T-helper 1 cell treated with Interleukin-12 subunit alpha and Interleukin-12 subunit beta and Interleukin-4 antibody, amounts not matched to agents 30 ng/mL and 1 ng/mL, for 36 hours (primary cell): ENCODE measurements around the gene TCF12. TPM values are rescaled to one million over a fixed set of nuclear protein-coding genes. Genes with fewer than 3 reads are reported as not detected.
"Not testable (repeated sequence)": the region's sequence is repeated elsewhere in the genome, so short reads cannot be mapped to it uniquely, and the experiment has no call there.

Experiments
- intact Hi-C: fragments of 100-400 bp; cut with micrococcal nuclease; formaldehyde crosslinking; loops from one replicate; pipeline ENCODE4 v1.15.1; 2024
- total RNA-seq: library from RNA; stranded (reverse); gene quantifications from 2 replicates; pipeline ENCODE4 v1.2.3, GENCODE V29; 2022

Gene TCF12
- total RNA-seq, 1 donor from 2014 or later = 86.2 TPM

DNA sequence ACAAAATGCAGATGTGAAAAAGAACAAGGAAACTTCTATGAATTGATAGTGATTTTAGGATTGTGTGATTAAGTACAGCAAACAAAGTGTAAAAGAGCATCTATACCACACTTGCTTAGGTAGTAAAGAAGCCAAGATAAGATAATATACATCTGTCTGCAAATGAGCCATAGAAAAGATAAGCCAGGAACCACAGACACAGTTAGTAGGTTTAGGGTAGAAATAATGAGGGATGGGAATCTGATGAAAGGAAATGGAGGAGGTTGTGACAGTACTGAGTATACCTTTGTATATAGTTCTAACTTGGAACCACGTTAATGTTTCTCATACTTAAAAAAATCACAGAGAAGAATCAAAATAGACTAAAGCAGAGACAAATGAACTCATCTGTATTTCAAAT, 54.0 kb downstream of the TCF12 start:
- intact Hi-C loops = no loop called here

DNA sequence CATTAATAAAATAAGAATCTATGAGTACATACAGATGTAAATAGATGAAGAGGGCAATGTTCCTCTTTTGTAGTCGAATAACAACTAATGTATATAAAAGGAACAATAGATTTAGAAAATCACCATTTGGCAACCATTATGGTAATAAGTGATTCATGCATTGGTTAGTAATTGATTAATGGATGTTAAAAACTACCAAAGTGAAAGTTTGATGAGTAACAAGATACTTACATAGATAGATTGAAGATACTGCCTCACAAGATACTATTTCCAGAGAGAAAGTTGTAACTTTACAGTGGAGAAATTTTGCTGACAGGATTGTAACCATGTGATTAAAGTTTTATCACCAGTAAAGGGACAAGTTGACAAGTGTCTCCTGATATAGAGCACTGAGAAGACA, 55.0 kb downstream of the TCF12 start:
- intact Hi-C loops = no loop called here

DNA sequence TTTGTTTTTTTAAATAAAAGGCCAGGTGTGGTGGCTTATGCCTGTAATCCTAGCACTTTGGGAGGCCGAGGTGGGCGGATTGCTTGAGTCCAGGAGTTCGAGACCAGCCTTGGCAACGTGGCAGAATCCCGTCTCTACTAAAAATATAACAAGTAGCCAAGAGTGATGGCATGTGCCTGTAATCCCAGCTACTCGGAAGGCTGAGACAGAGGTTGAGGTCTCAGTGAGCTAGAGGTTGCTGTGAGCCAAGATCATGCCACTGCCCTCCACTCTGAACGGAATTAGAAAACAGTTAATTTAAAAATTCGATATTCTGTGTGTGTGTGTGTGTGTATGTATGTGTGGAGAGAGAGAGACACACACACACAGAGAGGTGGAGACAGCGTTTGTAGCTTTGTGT, 58.8 kb downstream of the TCF12 start:
- intact Hi-C loops = no loop called here

DNA sequence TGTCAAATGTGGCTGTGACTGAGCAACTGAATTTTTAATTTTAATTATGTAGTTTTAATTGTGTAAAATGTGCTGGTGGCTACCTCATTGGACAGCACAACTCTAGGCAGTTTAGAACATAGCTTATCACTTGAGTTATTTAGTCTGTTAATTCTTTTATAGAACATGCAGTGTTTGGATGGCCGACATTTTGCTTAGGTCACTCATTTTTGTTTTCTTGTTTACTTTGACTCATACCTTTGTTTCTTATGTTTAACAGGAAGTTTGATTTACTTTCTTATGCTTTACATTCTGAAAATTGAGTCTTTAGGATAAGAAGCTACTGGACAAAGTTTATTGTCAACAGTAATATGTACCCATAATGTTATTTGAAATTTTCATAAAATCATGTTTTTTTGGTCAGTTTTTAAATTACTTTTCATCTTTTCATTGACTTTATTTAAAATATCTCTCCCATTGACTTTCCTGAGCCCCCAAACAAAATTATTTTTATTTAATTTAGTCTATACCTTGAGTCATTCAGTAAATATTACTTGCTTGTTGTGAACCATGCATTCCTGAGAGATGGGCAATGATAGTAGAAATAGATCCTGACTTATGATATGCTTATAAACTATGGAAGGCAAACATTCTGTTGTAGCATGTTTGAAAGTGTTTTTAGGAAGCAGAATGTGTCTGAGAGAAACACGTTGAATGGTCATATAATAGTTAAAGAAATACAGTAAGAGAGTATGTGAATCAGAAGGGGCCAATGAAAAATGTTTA, 60.6 kb downstream of the TCF12 start:
- intact Hi-C loops = no loop called here

DNA sequence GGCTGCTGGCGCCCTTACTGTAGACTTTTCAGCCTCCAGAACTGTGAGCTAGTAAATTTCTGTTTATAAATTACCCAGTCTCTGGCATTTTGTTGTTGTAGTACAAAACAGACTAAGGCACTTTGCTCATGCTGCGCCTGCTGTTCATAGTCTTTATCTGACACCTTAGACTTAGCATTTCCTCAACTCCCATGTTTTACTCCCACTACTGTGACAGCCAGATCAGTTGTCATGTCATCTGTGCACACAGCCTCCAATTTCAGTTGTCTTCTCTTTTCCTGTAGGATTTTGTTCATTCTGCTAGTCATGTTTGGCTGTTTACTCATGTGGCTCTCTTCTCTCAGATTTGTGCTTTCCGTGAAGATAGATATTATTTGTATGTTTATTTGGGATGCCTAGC, 62.0 kb downstream of the TCF12 start:
- intact Hi-C loops = no loop called here

DNA sequence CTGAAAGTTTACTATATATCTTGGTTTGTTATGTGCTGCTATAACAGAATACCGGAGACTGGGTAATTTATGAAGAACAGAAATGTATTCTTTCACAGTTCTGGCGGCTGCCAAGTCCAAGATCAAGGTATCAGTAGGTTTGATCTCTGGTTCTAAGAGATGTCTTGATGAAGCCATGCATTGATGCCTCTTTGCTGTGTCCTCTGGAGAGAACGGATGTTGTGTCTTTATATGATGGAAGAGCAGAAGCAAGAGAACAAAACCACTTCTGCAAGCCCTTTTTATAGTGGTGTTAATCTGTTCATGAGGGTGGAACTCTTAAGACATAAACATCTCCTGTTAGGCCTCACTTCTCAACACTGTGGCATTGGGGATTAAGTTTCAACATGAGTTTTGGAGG, 62.7 kb downstream of the TCF12 start:
- intact Hi-C loops = no loop called here

DNA sequence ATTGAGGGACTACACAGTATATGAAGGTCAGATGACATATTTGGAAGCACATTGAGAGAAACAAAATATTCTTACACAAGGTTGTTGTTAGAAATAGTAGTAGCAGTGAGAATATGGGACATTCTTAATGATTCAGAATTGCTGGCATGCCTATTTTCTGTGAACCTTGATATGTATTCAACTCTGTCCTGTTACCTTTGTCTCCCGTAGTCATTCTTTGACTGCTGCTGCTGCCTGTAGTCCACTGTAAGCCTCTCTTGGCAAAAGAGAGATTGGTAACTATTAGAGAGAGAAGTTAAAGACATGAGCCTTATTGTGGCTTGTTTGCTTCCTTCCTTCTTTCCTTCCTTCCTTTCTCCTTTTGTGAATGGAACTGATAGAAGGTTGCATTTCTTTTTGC, 64.5 kb downstream of the TCF12 start:
- intact Hi-C loops = no loop called here

DNA sequence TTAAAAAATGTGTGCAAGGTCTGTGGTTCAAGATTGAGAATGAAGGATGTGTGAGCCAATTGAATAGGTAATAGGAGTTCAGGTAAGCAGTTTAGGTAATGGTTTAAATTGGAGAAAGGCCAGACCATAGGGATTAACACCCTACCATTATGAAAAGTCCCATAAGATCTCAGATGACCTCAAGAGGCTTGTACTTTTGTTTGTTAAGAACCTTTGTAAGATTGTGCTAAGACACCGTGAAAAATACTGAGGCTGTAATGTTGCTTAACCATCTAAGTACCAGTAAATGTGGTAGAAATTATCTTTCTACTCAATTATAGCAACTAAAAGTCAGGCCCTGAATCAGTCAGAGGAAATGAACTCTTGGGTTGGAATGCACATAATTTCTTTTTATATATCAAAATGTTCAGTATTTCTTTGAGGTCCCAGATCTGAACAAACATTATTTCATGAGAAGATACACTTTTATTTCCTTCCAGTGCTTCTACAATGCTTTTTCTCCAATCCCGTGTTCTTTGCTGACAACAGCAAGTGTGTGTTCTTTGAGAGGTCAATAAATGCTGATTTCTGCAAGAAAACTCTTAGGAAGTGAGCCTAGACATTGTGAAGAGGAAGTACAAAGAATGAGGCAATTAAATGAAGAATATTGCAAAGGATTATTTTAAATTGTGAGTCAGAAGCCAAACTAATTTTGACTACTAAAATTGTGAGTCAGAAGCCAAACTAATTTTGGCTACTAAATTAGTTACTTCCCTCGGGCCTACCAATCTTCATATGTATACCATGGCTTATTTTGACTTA, 66.4 kb downstream of the TCF12 start:
- intact Hi-C loops = no loop called here

DNA sequence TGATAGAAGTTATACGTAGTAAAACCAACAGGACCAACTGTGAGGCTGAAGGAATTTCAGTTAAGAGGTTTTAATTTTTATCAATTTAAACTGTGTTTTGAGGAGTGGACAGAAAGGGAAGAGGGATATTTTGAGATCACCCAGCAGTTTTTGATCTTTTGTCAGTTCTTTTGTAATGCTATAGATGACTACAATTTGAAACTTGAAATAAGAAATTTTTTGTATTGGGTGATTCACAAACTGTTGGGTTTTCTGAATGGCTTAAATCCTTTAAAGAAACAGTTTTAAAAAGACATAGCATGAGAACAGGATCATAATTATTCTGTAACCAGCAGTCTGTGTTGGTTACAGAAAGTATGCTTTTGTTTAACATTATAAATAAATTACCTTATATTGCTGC, 67.4 kb downstream of the TCF12 start:
- intact Hi-C loops = no loop called here

DNA sequence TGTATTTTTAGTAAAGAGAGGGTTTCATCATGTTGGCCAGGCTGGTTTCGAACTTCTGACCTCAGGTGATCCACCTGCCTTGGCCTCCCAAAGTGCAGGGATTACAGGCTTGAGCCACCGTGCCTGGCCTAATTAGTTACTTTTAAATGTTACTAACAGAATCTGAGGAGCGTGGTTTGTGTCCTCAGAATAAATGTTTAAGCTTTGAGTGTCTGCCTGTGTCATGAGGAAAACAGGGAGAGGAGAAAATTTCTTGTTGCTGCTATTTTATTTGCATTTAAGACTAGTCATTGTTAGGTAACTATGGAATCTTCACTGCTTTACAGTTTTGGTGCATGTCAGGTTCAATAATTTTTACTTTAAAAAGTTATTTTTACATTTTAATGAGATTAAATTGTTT, 68.8 kb downstream of the TCF12 start:
- intact Hi-C loops = no loop called here

DNA sequence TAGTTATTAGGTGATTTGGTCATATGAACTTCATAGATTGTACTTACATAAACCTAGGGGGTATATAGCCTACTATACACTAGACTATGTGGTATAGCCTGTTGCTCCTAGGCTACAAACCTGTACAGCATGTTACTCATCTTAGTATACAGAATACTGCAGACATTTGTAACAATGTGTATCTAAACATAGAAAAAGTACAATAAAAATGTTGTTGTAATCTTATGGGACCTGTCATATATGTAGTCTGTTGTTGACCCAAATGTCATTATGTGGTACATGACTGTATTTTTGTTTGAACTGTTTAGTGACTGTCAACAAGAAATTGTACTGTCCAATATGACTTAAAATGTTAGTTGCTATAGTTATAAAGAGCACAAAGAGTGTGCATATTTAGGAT, 69.8 kb downstream of the TCF12 start:
- intact Hi-C loops = no loop called here

DNA sequence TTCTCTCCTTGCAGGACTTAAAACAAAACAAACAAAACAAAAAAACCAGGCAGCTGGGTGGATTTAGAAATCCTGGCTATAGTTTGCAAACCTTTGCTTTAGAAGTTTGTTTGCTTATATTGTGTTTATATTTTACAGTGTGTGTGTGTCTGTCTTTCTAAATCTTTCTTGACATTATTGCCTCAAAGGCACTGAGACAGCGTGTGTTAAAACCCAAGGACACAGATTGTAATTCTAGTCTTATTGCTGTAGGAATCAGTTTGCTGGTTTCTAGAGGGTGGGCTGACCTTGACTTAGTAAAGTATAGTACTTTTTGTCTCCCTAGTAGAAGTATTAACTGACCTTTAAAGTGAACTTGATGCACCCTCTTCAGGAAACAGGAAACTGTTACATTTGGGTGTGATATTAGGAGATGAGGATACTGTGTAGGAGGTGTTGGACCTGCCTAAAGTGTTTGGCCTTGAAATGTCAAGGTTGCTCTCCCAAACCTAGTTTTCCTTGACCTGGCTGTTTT, 71.0 kb downstream of the TCF12 start:
- intact Hi-C loops = no loop called here

DNA sequence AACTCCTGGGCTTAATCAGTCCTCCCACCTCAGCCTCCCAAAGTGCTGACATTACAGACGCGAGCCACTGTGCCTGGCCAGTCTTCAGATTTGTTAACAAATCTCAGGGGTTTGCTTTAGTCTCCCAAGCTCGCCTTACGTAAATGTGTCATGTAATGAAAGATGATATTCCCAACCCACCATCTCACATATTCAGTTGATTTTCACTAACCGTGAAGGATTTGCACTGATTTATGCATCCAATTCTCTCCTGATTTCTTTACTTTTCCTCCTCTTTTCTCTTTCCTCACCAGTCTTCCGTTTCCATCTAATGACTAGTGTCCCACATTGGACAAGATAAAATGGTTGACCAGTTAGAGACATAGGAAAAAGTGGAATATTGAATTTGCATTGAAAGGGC, 72.6 kb downstream of the TCF12 start:
- intact Hi-C loops = no loop called here

DNA sequence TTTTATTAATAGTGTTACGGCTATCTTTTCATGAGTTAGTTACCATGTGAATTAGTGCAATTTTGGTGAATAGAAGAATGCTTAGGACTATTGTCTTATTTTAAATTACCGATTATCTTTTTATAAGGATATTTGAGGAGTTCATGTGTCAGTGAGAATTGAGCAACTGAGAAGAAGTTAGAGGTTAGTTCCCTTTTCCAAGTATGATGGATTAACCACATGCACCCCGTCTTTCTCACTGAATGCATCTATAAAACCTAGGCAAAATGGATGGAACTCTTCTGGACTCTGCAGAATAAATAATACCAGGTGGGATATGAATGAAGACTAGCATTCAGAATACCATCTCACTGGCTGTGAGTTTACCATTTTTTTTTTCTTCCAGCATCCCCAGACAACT, 74.3 kb downstream of the TCF12 start:
- intact Hi-C loops = no loop called here

DNA sequence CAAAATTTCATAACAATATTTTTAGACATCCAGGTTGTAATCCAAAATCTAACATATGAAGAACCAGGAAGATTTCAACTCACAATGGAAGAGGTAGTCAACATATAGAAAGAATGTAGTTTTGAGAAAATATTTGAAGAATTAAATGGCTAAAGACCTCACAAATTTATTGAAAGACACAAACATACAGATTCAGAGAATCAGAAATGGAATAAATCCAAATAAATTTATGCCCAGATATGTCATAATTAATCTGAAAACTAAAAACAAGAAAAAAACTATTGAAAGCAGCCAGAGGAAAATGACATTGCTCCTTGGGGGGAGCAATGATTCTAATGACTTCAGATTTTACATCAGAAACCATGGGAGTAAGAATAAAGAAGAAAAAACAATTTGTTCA, 75.8 kb downstream of the TCF12 start:
- intact Hi-C loops = no loop called here

DNA sequence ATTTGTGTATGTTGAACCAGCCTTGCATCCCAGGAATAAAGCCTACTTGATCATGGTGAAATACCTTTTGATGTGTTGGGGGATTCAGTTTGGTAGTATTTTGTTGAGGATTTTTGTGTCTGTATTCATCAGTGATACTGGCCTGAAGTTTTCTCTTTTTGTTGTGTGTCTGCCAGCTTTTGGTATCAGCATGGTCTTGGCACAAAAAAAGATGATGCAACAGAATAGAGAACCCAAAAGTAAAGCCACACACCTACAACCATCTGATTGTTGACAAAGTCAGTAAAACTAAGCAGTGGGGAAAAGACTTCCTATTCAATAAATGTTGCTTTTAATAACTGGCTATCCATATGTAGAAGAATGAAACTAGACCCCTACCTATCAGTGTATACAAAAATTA, 77.6 kb downstream of the TCF12 start:
- intact Hi-C loops = no loop called here

DNA sequence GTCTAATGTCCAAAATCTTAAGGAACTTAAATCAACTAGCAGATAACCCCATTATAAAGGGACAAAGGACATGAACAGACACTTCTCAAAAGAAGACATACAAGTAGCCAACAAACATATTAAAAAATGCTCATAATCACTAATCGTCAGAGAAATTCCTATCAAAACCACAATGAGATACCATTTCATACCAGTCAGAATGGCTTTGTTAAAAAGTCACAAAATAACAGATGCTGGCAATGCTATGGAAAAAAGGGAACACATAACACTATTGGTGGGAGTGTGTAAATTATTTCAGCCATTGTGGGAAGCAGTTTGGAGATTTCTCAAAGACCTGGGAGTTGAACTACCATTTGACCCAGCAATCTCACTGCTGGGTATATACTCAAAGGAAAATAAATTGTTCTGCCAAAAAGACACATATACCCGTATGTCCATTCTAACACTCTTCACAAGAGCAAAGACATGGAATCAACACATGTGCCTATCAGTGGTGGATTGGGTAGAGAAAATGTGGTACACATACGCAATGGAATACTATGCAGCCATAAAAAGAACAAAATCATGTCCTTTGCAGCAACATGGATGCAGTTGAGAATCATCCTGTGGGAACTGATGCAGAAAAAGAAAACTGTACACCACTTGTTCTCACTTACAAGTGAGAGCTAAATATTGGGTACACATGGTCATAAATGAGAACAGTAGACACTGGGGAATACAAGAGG, 78.5 kb downstream of the TCF12 start:
- intact Hi-C loops = no loop called here

DNA sequence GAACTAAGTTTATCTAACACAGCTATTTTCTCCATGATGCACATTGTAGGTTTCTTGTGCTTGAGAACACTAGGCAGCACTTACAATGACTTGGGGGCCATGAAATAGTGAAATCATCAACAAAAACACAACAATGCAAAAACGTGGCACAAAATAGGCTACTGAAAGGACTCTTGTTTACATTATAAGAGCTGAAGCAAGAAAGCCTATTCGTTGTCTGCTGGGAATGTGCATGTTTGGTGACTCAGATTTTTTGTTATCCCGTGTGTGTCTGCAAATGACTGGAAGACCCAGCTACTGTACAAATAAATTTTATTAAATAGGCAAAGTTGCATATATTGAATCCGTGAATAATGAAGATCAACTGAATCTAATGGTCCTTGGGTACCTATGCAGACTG, 85.0 kb downstream of the TCF12 start:
- intact Hi-C loops = no loop called here

DNA sequence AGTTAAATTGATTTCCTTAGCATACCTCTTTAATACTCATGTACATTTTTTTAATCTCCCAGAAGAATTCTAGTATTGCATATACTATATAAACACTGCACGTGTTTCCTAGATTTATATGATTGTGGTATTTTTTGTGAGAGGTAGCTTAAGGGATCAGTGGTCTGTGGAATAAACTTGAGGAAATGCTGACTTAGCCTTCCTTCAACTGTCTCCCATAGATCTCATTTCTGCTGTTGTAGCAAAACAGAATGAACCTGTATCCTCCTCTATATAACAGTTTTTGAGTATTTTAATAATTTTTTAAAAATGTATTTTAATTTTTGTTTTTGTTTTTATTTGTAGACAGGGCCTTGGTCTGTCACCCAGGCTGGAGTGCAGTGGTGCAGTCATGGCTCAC, 86.8 kb downstream of the TCF12 start:
- intact Hi-C loops = no loop called here

DNA sequence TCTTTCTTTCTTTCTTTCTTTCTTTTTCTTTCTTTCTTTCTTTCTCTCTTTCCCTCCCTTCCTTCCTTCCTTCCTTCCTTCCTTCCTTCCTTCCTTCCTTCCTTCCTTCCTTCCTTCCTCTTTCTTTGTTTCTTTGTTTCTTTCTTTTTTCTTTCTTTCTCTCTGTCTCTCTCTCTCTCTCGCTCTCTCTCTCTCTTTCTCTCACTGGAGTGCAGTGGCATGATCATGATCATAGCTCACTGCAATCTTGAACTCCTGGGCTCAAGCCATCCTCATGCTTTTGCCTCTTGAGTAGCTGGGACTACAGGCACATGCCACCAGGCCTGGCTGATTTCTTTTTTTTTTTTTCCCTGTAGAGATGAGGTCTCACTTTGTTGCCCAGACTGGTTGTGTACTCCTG, 89.4 kb downstream of the TCF12 start:
- intact Hi-C loops = not testable (repeated sequence)

DNA sequence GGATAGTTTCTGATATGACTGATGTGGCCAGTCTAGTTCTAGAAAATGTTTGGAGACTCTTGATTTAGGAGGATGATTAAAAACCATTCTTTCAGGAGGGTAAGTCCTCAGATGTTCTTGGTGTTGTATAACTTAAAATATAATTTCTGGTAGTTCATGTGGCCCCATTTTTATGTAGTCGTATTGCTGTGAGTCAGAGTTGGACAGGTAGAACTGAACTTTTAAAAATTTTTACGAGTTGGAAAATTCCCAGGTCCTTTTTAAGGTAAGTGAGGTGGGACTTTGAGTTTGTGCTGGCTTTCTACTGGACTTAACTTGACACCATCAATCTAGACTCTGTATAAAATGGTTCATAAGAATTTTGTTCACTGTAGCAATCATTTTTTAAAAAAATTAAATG, 92.3 kb downstream of the TCF12 start:
- intact Hi-C loops = no loop called here

DNA sequence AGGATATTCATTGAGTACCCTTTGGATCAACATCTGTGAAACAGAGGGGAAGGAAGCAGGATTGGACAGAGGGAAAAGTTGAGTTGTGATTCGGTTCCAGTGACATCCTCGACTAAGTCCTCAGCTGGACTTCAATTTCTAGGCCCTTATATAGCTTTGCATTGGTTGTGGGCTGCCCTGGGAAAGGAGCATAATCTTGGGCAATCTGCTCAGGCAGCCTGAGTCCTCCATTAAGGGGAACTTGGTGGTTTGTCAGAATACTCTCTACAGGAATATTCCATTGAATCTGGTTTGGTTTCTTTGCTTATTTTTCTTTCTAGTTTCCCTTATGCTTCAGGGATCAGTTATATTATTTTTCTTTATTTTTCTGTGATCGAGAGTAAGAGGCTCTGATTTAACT, 94.1 kb downstream of the TCF12 start:
- intact Hi-C loops = no loop called here
